ENCODE results near the gene RPL36AL.

RPL36AL gene

DNA sequence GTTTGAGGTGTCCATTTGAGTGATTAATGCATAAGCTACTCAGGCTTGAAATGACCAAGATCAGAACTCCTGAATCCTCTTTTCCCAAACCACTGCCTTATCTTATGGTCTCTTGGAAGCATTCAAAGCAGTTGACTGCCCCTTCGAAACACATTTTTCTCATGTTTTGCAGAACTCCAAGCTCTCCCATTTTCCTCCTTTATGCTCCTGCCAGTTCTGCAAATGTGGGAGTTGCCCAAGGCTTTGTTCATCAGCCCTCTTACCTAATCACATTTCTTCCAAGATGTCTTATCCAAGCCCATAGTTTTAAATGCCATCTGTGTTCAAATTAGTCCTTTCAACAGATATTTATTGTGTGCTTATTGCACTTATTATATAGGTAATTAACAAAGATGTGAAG, 16.4 kb upstream of the RPL36AL start:
- Histone ChIP-seq H3K27me3 (ENCODE audit: control insufficient read depth in 1 of 2, insufficient read depth in 2 of 2, low read length in 2 of 2) (no peaks in the 10 kb centered on the region), H3K36me3 (ENCODE audit: control insufficient read depth in 1 of 2, insufficient read depth in 2 of 2, low read length in 2 of 2) (peaks cover 6 to 7% of the 10 kb centered on the region in 2 donors), H3K4me3 (ENCODE audit: low read depth in 1 of 2, low read length in 2 of 2) (no peak overlapping the region), H3K9me3 (ENCODE audit: control insufficient read depth in 1 of 2, low read length in 2 of 2) (no peaks in the 10 kb centered on the region), H3K9ac (ENCODE audit: low read depth in 1 of 2, low read length in 2 of 2) (no peak overlapping the region), H3K27ac (ENCODE audit: low read depth, low read length) (no peak overlapping the region), H3K4me1 (ENCODE audit: control insufficient read depth in 1 of 2, insufficient read depth in 2 of 2, low read length in 2 of 2) (peaks cover 9 to 29% of the 10 kb centered on the region in 2 donors)

GRCh38 chr14:49634547-49635334, 14.3 kb upstream of the RPL36AL start, which contains the start of gene DNAAF2:
TSS of gene DNAAF2 (minus strand) at chr14:49635244. CDS start at chr14:49635149, 95 bp downstream.
- Histone ChIP-seq H3K36me3 (ENCODE audit: control insufficient read depth in 1 of 2, insufficient read depth in 2 of 2, low read length in 2 of 2) (peaks cover 6 to 7% of the 10 kb centered on the region in 2 donors), H3K4me3 (ENCODE audit: low read depth in 1 of 2, low read length in 2 of 2) (peak within 1 kb of the TSS; percentile 92 to 96), H3K27me3 (ENCODE audit: control insufficient read depth in 1 of 2, insufficient read depth in 2 of 2, low read length in 2 of 2) (no peaks in the 10 kb centered on the region), H3K9me3 (ENCODE audit: control insufficient read depth in 1 of 2, low read length in 2 of 2) (no peaks in the 10 kb centered on the region), H3K27ac (ENCODE audit: low read depth, low read length) (peak within 1 kb of the TSS; percentile 98), H3K9ac (ENCODE audit: low read depth in 1 of 2, low read length in 2 of 2) (peak within 1 kb of the TSS; percentile 95 to 96), H3K4me1 (ENCODE audit: control insufficient read depth in 1 of 2, insufficient read depth in 2 of 2, low read length in 2 of 2) (peaks cover 3 to 10% of the 10 kb centered on the region in 2 donors)

DNA sequence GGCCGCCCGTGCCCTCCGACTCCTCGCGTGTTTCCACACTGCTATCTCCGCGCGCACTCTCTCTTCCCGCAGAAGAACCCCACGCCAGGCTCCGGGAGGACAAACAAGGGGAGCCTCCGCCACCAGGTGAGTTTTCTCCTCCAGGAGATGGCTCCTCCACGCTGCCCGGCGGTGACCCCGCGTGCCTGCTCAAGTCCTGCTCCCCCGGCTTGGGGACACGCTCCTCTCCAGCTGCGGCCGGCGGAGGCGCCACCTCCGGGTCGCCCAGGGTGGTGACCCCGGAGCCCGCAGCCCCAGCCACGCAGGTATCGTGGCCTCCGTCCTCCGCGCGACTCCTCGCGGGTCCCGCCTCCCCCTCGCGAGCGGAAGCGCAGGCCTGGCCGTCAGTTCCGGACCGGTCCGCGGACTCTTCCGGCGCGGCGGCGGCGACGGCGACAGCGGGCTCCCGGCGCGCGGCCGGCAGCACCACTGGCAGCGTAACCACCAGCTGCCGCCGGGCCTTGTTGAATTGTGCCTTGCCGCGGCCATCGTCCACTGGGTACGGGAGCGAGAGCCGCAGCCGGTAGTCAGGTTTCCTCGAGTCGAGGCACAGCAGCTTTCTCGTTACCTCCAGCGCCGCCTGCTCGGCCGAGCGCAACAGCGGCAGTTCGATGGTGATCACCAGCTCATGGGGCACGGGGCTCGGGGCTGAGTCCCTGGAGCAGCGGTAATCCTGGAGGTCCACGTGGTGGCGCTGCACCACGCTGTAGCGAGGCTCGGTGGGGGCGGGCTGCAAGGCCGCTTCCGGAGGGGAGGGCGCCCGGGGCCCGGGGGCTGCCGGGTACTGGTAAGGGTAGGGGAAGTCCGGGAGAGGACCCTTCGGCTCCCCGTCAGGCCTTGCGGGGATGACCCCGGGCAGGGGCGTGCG, 13.5 kb upstream of the RPL36AL start:
- Histone ChIP-seq H3K4me3 (ENCODE audit: low read depth in 1 of 2, low read length in 2 of 2) (peak overlapping the region; percentile 92 to 96), H3K9ac (ENCODE audit: low read depth in 1 of 2, low read length in 2 of 2) (peak overlapping the region; percentile 95 to 96), H3K9me3 (ENCODE audit: control insufficient read depth in 1 of 2, low read length in 2 of 2) (no peaks in the 10 kb centered on the region), H3K4me1 (ENCODE audit: control insufficient read depth in 1 of 2, insufficient read depth in 2 of 2, low read length in 2 of 2) (peaks cover 3 to 10% of the 10 kb centered on the region in 2 donors), H3K36me3 (ENCODE audit: control insufficient read depth in 1 of 2, insufficient read depth in 2 of 2, low read length in 2 of 2) (peaks cover 4 to 6% of the 10 kb centered on the region in 2 donors), H3K27me3 (ENCODE audit: control insufficient read depth in 1 of 2, insufficient read depth in 2 of 2, low read length in 2 of 2) (no peaks in the 10 kb centered on the region), H3K27ac (ENCODE audit: low read depth, low read length) (peak overlapping the region; percentile 98)

GRCh38 chr14:49623941-49624839, 3.8 kb upstream of the RPL36AL start:
- no peak overlapping the region for H3K27ac ChIP-seq (ENCODE audit: low read depth, low read length)

GRCh38 chr14:49623387-49623786, 3.0 kb upstream of the RPL36AL start:
- Histone ChIP-seq H3K4me1 (ENCODE audit: control insufficient read depth in 1 of 2, insufficient read depth in 2 of 2, low read length in 2 of 2) (peaks cover 25 to 26% of the 10 kb centered on the region in 2 donors), H3K27me3 (ENCODE audit: control insufficient read depth in 1 of 2, insufficient read depth in 2 of 2, low read length in 2 of 2) (no peaks in the 10 kb centered on the region), H3K9me3 (ENCODE audit: control insufficient read depth in 1 of 2, low read length in 2 of 2) (no peaks in the 10 kb centered on the region), H3K27ac (ENCODE audit: low read depth, low read length) (peak overlapping the region; percentile 3), H3K9ac (ENCODE audit: low read depth in 1 of 2, low read length in 2 of 2) (peak overlapping the region in 1 of 2 donors; percentile 92), H3K4me3 (ENCODE audit: low read depth in 1 of 2, low read length in 2 of 2) (peak overlapping the region; percentile 85 to 95), H3K36me3 (ENCODE audit: control insufficient read depth in 1 of 2, insufficient read depth in 2 of 2, low read length in 2 of 2) (peaks cover under 1 to 6% of the 10 kb centered on the region in 2 donors)

More at GRCh38 chr14:49623941-49624839, 3.8 kb upstream of the RPL36AL start:
- H3K9ac ChIP-seq (ENCODE audit: low read depth in 1 of 2, low read length in 2 of 2): peak overlapping the region in 1 of 2 donors; percentile 8
- no peaks in the 10 kb centered on the region for H3K27me3 ChIP-seq (ENCODE audit: control insufficient read depth in 1 of 2, insufficient read depth in 2 of 2, low read length in 2 of 2)
- no peaks in the 10 kb centered on the region for H3K36me3 ChIP-seq (ENCODE audit: control insufficient read depth in 1 of 2, insufficient read depth in 2 of 2, low read length in 2 of 2)
- H3K4me3 ChIP-seq (ENCODE audit: low read depth in 1 of 2, low read length in 2 of 2): peak overlapping the region; percentile 85 to 95
- no peaks in the 10 kb centered on the region for H3K9me3 ChIP-seq (ENCODE audit: control insufficient read depth in 1 of 2, low read length in 2 of 2)
- peaks cover 19 to 20% of the 10 kb centered on the region in 2 donors for H3K4me1 ChIP-seq (ENCODE audit: control insufficient read depth in 1 of 2, insufficient read depth in 2 of 2, low read length in 2 of 2)

GRCh38 chr14:49622022-49622607, 1.7 kb upstream of the RPL36AL start:
- Histone ChIP-seq H3K4me3 (ENCODE audit: low read depth in 1 of 2, low read length in 2 of 2) (peak overlapping the region; percentile 85 to 95), H3K9ac (ENCODE audit: low read depth in 1 of 2, low read length in 2 of 2) (peak overlapping the region; percentile 92 to 94), H3K4me1 (ENCODE audit: control insufficient read depth in 1 of 2, insufficient read depth in 2 of 2, low read length in 2 of 2) (peaks cover 26 to 32% of the 10 kb centered on the region in 2 donors), H3K36me3 (ENCODE audit: control insufficient read depth in 1 of 2, insufficient read depth in 2 of 2, low read length in 2 of 2) (peaks cover 6 to 19% of the 10 kb centered on the region in 2 donors), H3K27ac (ENCODE audit: low read depth, low read length) (no peak overlapping the region), H3K27me3 (ENCODE audit: control insufficient read depth in 1 of 2, insufficient read depth in 2 of 2, low read length in 2 of 2) (no peaks in the 10 kb centered on the region), H3K9me3 (ENCODE audit: control insufficient read depth in 1 of 2, low read length in 2 of 2) (no peaks in the 10 kb centered on the region)

DNA sequence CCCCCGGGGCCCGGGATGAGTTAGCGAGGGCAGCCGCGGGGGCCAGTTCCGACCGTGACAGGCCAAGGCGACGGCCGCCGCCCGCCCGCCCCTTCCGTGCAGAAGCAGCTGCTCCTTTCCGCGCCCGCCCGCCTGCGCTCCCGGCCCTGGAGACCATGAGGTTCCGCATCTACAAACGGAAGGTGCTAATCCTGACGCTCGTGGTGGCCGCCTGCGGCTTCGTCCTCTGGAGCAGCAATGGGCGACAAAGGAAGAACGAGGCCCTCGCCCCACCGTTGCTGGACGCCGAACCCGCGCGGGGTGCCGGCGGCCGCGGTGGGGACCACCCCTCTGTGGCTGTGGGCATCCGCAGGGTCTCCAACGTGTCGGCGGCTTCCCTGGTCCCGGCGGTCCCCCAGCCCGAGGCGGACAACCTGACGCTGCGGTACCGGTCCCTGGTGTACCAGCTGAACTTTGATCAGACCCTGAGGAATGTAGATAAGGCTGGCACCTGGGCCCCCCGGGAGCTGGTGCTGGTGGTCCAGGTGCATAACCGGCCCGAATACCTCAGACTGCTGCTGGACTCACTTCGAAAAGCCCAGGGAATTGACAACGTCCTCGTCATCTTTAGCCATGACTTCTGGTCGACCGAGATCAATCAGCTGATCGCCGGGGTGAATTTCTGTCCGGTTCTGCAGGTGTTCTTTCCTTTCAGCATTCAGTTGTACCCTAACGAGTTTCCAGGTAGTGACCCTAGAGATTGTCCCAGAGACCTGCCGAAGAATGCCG, 872 bp upstream of the RPL36AL start:
- no peaks in the 10 kb centered on the region for H3K9me3 ChIP-seq (ENCODE audit: control insufficient read depth in 1 of 2, low read length in 2 of 2)
- peaks cover 26 to 32% of the 10 kb centered on the region in 2 donors for H3K4me1 ChIP-seq (ENCODE audit: control insufficient read depth in 1 of 2, insufficient read depth in 2 of 2, low read length in 2 of 2)
- peak overlapping the region; percentile 92 to 94 for H3K9ac ChIP-seq (ENCODE audit: low read depth in 1 of 2, low read length in 2 of 2)
- peaks cover 6 to 24% of the 10 kb centered on the region in 2 donors for H3K36me3 ChIP-seq (ENCODE audit: control insufficient read depth in 1 of 2, insufficient read depth in 2 of 2, low read length in 2 of 2)
- no peaks in the 10 kb centered on the region for H3K27me3 ChIP-seq (ENCODE audit: control insufficient read depth in 1 of 2, insufficient read depth in 2 of 2, low read length in 2 of 2)
- peak overlapping the region; percentile 99 for H3K27ac ChIP-seq (ENCODE audit: low read depth, low read length)
- peak overlapping the region; percentile 85 to 95 for H3K4me3 ChIP-seq (ENCODE audit: low read depth in 1 of 2, low read length in 2 of 2)

- Histone ChIP-seq H3K4me1 (ENCODE audit: control insufficient read depth in 1 of 2, insufficient read depth in 2 of 2, low read length in 2 of 2) (peaks cover 26 to 32% of the 10 kb centered on the region in 2 donors), H3K9ac (ENCODE audit: low read depth in 1 of 2, low read length in 2 of 2) (peak overlapping the region; percentile 92 to 100)
These were observed 696 bp downstream of the RPL36AL start for GRCh38 chr14:49619730-49620129.

More at GRCh38 chr14:49619730-49620129, 696 bp downstream of the RPL36AL start:
- peak overlapping the region; percentile 85 to 95 for H3K4me3 ChIP-seq (ENCODE audit: low read depth in 1 of 2, low read length in 2 of 2)
- no peaks in the 10 kb centered on the region for H3K9me3 ChIP-seq (ENCODE audit: control insufficient read depth in 1 of 2, low read length in 2 of 2)
- peaks cover 6 to 24% of the 10 kb centered on the region in 2 donors for H3K36me3 ChIP-seq (ENCODE audit: control insufficient read depth in 1 of 2, insufficient read depth in 2 of 2, low read length in 2 of 2)
- peak overlapping the region; percentile 99 for H3K27ac ChIP-seq (ENCODE audit: low read depth, low read length)
- H3K27me3 ChIP-seq (ENCODE audit: control insufficient read depth in 1 of 2, insufficient read depth in 2 of 2, low read length in 2 of 2): no peaks in the 10 kb centered on the region

Measured in duodenal mucosa (tissue), 2 donors.